Ammon's horn (tissue), 1 donor: Measurements from ENCODE around the gene IL15.
A peak's percentile ranks its signal among the peaks of the same experiment; 100 is the strongest.
"Not testable (repeated sequence)": the region's sequence is repeated elsewhere in the genome, so short reads cannot be mapped to it uniquely, and the experiment has no call there.

Experiments used
- DNase-seq: peaks from one replicate; pipeline ENCODE4 v3.0.0-alpha.2; 2016; ENCODE audit warnings: low spot score

The IL15 gene, protein sequence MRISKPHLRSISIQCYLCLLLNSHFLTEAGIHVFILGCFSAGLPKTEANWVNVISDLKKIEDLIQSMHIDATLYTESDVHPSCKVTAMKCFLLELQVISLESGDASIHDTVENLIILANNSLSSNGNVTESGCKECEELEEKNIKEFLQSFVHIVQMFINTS

GRCh38 chr4:141636082-141636770 is at the start of gene IL15:
TSS of gene IL15 (plus strand) at chr4:141636583. CDS start at chr4:141719465, 82,882 bp downstream.
- DNase-seq = peak; percentile 10

GRCh38 chr4:141587897-141588296 is 48.5 kb upstream of the IL15 start:
- no peak for DNase-seq

DNA sequence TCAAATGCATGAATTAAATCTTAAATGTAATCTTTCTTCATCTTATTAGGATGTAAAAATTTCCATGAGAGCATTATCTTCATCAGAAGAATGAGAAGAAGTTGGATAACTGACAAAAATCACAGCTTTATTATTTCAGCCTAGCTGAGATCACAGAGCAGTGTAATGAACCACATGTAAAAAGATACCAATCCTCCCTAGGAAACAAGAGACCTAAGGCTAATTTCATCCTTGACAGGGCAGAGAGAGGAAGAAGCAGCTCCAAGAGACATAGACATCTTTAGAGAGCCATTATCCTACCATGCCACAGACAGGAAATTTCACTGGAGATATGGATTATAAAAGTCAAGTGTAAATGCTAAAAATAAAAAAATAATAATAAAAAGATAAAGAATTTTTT is 40.9 kb upstream of the IL15 start:
- no peak for DNase-seq

GRCh38 chr4:141599853-141600252 is 36.5 kb upstream of the IL15 start:
- no peak for DNase-seq

DNA sequence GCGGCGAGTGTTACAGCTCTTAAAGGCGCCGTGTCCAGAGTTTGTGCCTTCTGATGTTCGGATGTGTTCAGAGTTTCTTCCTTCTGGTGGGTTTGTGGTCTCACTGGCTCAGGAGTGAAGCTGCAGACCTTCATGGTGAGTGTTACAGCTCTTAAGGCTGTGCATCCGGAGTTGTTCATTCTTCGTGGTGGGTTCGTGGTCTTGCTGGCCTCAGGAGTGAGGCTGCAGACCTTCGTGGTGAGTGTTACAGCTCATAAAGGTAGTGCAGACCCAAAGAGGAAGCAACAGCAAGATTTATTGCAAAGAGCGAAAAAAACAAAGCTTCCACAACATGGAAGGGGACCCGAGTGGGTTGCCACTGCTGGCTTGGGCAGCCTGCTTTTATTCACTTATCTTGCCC is 31.7 kb upstream of the IL15 start:
- not testable (repeated sequence) for DNase-seq

- DNase-seq = no peak
These were observed 30.9 kb upstream of the IL15 start for GRCh38 chr4:141605425-141605856.

DNA sequence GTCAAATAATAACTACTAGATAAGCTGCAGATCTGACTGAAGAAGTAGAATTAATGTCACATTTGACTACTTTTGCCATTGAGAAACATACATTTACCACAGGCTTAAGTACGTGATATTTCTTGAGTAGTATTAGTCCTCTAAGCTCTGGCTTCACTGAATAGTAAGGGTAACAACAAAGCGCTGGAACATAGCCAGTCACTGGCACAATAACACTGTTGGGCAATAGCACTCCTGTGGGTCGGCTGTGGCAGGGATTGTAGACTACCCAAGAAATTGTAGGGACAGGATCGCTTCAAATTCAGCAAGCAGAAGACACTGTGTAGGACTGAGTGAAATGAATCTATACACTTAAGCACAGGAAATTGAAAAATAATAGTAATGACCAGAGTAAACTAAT is 27.1 kb upstream of the IL15 start:
- DNase-seq = no peak

DNA sequence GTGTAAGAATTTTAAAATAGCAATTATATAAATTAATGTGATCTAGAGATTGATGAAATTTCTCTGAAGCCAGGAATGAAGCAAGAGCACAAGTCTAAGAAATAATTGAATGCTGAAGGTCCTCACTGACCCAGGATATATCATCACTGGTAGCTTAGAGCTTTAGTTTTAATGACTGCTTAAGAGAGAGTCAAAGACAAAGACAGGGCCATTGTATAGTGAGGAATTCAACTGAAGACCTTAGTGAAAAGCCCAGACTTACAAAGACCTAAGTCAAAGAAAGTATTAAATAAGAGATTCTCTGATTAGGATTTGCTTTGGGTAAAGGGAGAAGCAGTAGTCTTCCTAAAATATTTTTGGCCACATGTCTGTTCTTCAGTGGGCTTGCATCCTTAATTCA is 26.0 kb upstream of the IL15 start:
- no peak for DNase-seq

GRCh38 chr4:141614878-141615586 is 21.4 kb upstream of the IL15 start:
- no peak for DNase-seq

- not testable (repeated sequence) for DNase-seq
These were observed 20.8 kb upstream of the IL15 start for GRCh38 chr4:141615587-141615918.

DNA sequence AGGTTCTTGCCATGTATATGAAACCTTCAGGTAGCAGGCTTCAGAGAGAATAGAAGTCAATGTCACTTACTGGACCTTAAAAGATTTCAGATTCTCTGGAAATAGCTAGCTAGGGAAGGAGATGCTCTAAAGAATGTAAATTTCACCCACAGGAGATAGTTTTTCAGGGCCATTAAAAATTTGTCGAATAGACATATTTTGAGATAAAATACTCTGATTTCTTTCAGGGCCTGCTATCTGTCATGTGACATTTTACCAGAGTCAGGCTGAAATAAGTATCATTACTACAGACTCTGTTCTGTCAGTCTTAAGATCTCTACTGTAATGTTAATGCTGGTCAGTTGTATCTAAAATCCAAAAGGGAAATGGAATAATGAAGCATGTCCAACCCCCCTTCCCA is 15.7 kb upstream of the IL15 start:
- DNase-seq = no peak

- no peak for DNase-seq
These were observed 11.4 kb upstream of the IL15 start for GRCh38 chr4:141625023-141625422.

DNA sequence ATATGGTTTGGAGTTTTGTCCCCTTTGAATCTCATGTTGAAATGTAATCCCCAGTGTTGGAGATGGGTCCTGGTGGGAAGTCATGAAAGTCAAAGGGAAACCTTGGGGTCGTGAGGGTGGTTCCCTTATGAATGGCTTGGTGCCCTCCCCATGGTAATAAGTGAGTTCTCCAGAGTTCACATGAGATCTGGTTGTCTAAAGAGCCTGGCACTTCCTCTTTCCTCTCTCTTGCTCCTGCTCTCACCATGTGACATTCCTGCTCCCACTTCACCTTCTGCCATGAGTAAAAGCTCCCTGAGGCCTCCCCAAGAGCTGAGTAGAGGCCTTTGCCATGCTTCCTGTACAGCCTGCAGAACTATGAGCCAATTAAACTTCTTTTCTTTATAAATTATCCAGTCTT is 5.5 kb upstream of the IL15 start:
- no peak for DNase-seq

GRCh38 chr4:141635736-141636081 is 674 bp upstream of the IL15 start:
- no peak for DNase-seq

GRCh38 chr4:141636771-141637460 is 533 bp downstream of the IL15 start:
- DNase-seq = peak; percentile 29

- DNase-seq = no peak
These were observed 1.2 kb downstream of the IL15 start for GRCh38 chr4:141637565-141637964.

- DNase-seq = no peak
These were observed 1.8 kb downstream of the IL15 start for GRCh38 chr4:141638230-141638629.

DNA sequence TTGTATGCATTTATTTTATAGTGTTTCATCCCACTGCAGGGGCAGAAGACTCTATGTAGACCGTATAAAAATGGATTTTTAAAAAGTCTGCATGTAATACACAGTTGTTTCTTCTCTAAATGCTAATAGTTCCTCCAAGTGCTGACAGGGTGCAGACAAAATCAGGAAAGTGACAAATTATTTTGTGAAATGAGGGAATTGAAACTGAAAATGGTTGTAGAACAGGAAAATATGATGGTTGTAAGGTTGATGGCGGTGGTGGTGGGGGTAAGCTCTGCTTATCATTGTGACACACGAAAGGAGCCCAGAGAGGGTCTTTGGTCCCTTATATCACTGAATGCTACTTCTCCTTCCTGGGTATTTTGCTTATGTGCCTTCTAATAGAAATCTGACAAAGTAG is 4.3 kb downstream of the IL15 start:
- no peak for DNase-seq

GRCh38 chr4:141642063-141642462 is 5.7 kb downstream of the IL15 start:
- no peak for DNase-seq

- DNase-seq = no peak
These were observed 6.3 kb downstream of the IL15 start for GRCh38 chr4:141642711-141643110.

DNA sequence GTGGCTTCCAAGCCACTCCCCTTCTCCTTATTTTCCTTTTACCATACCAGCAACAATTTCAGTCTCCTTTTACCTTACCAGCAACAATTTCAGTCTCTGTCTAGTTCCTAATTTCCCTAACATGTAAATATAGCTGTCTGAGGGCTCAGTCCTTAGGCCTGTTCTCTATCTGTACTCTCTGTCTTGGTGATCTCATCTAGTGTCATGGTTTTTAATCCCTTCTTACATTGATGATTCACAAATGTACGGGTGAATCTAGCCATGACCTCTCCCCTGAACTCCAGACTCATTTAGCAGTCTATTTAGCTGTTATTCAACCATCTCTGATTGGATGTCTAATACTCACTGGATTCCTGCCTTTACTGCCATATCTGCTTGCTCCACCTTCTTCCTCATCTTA is 7.2 kb downstream of the IL15 start:
- no peak for DNase-seq

DNA sequence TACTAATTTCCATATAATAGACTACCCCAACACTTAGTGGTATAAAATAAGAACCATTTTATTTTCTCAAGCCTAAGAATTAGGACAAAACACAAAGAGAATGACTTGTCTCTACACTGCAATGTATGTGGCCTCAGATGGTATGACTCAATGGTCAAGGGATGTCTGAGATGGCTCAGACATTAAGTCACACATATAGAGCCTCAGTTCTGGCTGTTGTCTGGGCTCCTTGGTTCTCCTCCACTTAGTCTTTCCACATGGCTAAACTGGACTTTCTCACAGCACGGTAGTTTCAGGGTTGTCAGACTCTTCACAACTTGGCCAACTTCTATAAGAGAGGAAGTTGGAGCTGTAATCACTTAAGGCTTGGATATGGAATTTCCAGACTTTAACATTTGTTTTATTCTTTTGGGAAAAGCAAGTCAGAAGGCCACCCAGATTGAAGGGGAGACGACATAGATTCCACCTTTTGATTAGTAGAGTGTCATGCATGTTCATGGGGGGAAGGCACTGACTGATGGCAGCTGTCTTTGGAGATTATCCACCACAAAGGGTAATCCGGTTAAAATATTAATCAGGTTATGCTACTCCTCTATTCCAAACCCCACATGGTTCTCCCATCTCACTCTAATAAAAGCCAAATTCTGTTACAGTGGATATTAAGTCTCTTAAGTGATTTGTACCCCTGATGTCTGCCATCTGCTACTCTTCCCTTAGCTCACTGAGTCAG is 9.4 kb downstream of the IL15 start:
- DNase-seq = no peak
